ENCODE measurements around the gene OR10H5. TPM values are rescaled to one million over a fixed set of nuclear protein-coding genes. Genes with fewer than 3 reads are reported as not detected.
"Not testable (repeated sequence)": the region's sequence is repeated elsewhere in the genome, so short reads cannot be mapped to it uniquely, and the experiment has no call there.

The OR10H5 gene
- total and polyA plus RNA-seq, 12 donors = not detected

GRCh38 chr19:15780610-15781418, 6.6 kb upstream of the OR10H5 start:
- no peaks in the 10 kb centered on the region for H3K36me3 ChIP-seq (replicated peaks in 1 of 2)
- H3K27ac ChIP-seq = peak overlapping the region in 2 of 5 donors; percentile 56 to 61
- WGBS, 4 donors = 77 to 86% (median 80%) methylated on average over 6 to 7 of the region's 7 CpGs
- DNase-seq = no peak
- H3K4me1 ChIP-seq (replicated peaks in 1 of 2) = no peaks in the 10 kb centered on the region
- intact Hi-C loops (cut with DNase I) = no loop called here
- no peak overlapping the region for H3K4me3 ChIP-seq
- no peak for TF ChIP-seq CTCF (IDR thresholded peaks at IDR 0.05)
- TF ChIP-seq POLR2A (IDR thresholded peaks at IDR 0.05) = no peak
- H3K9me3 ChIP-seq (replicated peaks in 1 of 3) = no peaks in the 10 kb centered on the region
- no peaks in the 10 kb centered on the region for H3K27me3 ChIP-seq

- Histone ChIP-seq H3K36me3 (replicated peaks in 1 of 2) (no peaks in the 10 kb centered on the region), H3K27ac (no peak overlapping the region), H3K4me3 (no peak overlapping the region), H3K9me3 (replicated peaks in 1 of 3) (no peaks in the 10 kb centered on the region), H3K27me3 (no peaks in the 10 kb centered on the region), H3K4me1 (replicated peaks in 1 of 2) (no peaks in the 10 kb centered on the region)
- TF ChIP-seq CTCF (IDR thresholded peaks at IDR 0.05) = no peak
- TF ChIP-seq POLR2A (IDR thresholded peaks at IDR 0.05) = no peak
- no peak for DNase-seq
- intact Hi-C loops (cut with DNase I) = no loop called here
- 75 to 81% (median 76%) methylated on average over 5 of the region's 5 CpGs for WGBS, 4 donors
Observed at GRCh38 chr19:15781661-15782060, 5.8 kb upstream of the OR10H5 start.

GRCh38 chr19:15782211-15782610, 5.2 kb upstream of the OR10H5 start:
- H3K27me3 ChIP-seq = no peaks in the 10 kb centered on the region
- no peak overlapping the region for H3K4me3 ChIP-seq
- H3K27ac ChIP-seq = no peak overlapping the region
- no peak for DNase-seq
- TF ChIP-seq CTCF (IDR thresholded peaks at IDR 0.05) (no peak), POLR2A (IDR thresholded peaks at IDR 0.05) (no peak)
- no peaks in the 10 kb centered on the region for H3K36me3 ChIP-seq (replicated peaks in 1 of 2)
- 29 to 61% (median 59%) methylated on average over 1 to 3 of the region's 3 CpGs for WGBS, 4 donors
- intact Hi-C loops (cut with DNase I) = no loop called here
- H3K9me3 ChIP-seq (replicated peaks in 1 of 3) = no peaks in the 10 kb centered on the region
- no peaks in the 10 kb centered on the region for H3K4me1 ChIP-seq (replicated peaks in 1 of 2)

- 33 to 60% (median 44%) methylated on average over 7 of the region's 7 CpGs for WGBS, 4 donors
- H3K9me3 ChIP-seq (replicated peaks in 1 of 3); DNase-seq; H3K27ac ChIP-seq; intact Hi-C loops (cut with DNase I); H3K4me3 ChIP-seq; H3K4me1 ChIP-seq (replicated peaks in 1 of 2); H3K36me3 ChIP-seq (replicated peaks in 1 of 2); H3K27me3 ChIP-seq: not testable (repeated sequence)
Observed at GRCh38 chr19:15782896-15783295, 4.6 kb upstream of the OR10H5 start.
